HG02623 (cell line): ENCODE measurements around the gene SRD5A3.

Experiments used
- ATAC-seq: cut with Tn5 transposase; IDR thresholded peaks from one replicate; pipeline ENCODE4 v1.9.1; 2021; ENCODE audit warnings: moderate library complexity; ENCODE audit not compliant: unreplicated experiment

SRD5A3 gene

GRCh38 chr4:55345980-55346850 lies at the start of gene SRD5A3:
Gene SRD5A3 (plus strand): TSS chr4:55346242. CDS start chr4:55346337, 95 bp downstream.
- peak; percentile 94 for ATAC-seq

GRCh38 chr4:55297346-55297745 lies 48.7 kb upstream of the SRD5A3 start:
- no peak for ATAC-seq

- ATAC-seq: no peak
Observed at GRCh38 chr4:55303760-55304165, 42.3 kb upstream of the SRD5A3 start.

- no peak for ATAC-seq
Observed at GRCh38 chr4:55304303-55304702, 41.7 kb upstream of the SRD5A3 start.

GRCh38 chr4:55308071-55308470 lies 38.0 kb upstream of the SRD5A3 start:
- no peak for ATAC-seq

GRCh38 chr4:55311792-55312488 lies 34.1 kb upstream of the SRD5A3 start:
- no peak for ATAC-seq

GRCh38 chr4:55312489-55313101 lies 33.4 kb upstream of the SRD5A3 start:
- ATAC-seq: peak; percentile 91

GRCh38 chr4:55314141-55314820 lies 31.8 kb upstream of the SRD5A3 start:
- no peak for ATAC-seq

- no peak for ATAC-seq
Observed at GRCh38 chr4:55318175-55319129, 27.6 kb upstream of the SRD5A3 start.

- ATAC-seq: no peak
Observed at GRCh38 chr4:55321707-55322264, 24.3 kb upstream of the SRD5A3 start.

- no peak for ATAC-seq
Observed at GRCh38 chr4:55323375-55323774, 22.7 kb upstream of the SRD5A3 start.

- ATAC-seq: no peak
Observed at GRCh38 chr4:55326629-55327028, 19.4 kb upstream of the SRD5A3 start.

GRCh38 chr4:55329012-55329411 lies 17.0 kb upstream of the SRD5A3 start:
- ATAC-seq: no peak

GRCh38 chr4:55330241-55330640 lies 15.8 kb upstream of the SRD5A3 start:
- ATAC-seq: no peak

GRCh38 chr4:55336138-55337034 lies 9.7 kb upstream of the SRD5A3 start:
- ATAC-seq: no peak

- ATAC-seq: no peak
Observed at GRCh38 chr4:55337944-55338343, 8.1 kb upstream of the SRD5A3 start.

GRCh38 chr4:55338486-55338885 lies 7.6 kb upstream of the SRD5A3 start:
- no peak for ATAC-seq

- no peak for ATAC-seq
Observed at GRCh38 chr4:55340266-55340665, 5.8 kb upstream of the SRD5A3 start.

- ATAC-seq: no peak
Observed at GRCh38 chr4:55343887-55344286, 2.2 kb upstream of the SRD5A3 start.
